GM04504 (cell line): ENCODE measurements around the gene GNA14.
A peak's percentile ranks its signal among the peaks of the same experiment; 100 is the strongest.
"Not testable (repeated sequence)": the region's sequence is repeated elsewhere in the genome, so short reads cannot be mapped to it uniquely, and the experiment has no call there.

Experiments used
- DNase-seq: peaks from one replicate; pipeline ENCODE4 v3.0.0-alpha.2; 2012; ENCODE audit warnings: low read depth

GNA14 gene

DNA sequence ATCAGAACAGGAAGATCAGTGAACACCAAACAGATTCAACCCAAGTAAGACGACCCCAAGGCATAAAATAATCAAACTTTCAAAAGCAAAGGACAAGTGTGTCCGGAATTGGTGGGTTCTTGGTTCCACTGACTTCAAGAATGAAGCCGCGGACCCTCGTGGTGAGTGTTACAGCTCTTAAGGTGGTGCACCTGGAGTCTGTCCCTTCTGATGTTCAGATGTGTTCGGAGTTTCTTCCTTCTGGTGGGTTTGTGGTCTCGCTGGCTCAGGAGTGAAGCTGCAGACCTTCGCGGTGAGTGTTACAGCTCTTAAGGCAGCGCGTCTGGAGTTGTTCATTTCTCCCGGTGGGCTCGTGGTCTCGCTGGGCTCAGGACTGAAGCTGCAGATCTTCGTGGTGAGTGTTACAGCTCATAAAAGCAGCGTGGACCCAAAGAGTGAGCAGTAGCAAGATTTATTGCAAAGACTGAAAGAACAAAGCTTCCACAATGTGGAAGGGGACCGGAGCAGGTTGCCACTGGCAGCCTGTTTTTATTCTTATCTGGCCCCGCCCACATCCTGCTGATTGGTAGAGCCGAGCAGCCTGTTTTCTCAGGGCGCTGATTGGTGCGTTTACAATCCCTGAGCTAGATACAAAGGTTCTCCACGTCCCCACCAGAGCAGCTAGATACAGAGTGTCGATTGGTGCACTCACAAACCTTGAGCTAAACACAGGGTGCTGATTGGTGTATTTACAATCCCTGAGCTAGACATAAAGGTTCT lies 158.5 kb downstream of the GNA14 start:
- DNase-seq, result not testable (repeated sequence)

DNA sequence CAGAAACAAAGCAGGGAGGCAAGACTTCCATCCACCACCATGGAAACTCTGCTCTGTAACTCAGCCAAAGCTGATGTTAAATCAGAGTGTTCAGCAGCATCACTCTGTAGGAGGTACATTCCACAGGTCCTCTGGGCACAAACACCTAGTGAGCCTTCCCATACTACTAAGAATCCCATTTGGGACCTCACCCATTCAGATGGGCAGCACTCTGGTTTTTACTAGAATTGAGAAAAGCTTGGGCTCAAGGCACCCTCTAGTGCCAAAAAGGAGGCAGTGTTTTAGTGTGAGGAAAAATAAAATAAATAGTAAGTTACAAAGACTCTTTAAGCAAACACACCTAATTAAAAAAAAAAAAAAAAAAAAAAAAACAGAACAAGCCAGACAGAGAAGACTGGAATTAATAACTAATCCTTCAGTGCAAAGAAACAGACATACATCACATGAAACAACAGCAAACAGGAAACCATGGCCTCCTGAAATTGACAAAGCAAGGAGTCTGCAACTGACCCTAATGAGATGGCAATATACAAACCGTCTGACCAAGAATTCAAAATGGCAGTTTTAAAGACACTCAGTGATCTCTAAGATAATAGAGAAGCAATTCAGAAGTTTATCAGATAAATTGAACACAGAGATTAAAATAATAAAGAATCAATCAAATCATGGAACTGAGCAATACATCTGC lies 159.5 kb downstream of the GNA14 start:
- DNase-seq, result no peak

DNA sequence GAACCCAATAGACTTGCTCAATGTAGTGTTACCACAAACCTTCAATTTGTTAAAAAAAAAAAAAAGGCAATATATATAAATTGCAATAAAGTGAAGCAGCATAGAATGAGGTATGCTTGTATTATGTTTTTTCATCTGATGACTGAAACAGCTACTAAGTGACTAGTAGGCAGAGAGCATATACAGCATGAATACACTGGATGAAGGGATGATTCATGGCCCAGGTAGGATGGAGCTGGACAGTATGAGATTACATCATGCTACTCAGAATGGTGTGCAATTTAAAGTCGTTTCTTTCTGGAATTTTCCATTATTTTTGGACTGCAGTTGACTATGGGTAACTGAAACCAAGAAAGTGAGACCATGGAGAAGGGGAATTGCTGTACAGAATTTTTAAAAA lies 161.2 kb downstream of the GNA14 start:
- no peak for DNase-seq

DNA sequence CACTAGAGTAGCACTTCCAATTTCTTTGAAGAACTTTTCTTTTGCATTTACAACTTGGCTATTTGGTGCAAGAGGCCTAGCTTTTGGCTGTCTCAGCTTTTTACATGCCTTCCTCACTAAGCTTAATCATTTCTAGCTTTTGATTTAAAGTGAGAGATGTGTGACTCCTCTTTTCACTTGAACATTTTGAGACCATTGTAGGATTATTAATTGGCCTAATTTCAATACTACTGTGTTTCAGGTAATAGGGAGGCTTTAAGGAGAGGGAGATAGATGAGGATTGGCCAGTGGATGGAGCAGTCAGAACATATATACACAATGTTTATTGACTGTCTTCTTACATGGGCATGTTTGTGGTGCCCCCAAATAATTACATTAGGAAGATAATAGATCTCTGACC lies 161.7 kb downstream of the GNA14 start:
- DNase-seq, result no peak

DNA sequence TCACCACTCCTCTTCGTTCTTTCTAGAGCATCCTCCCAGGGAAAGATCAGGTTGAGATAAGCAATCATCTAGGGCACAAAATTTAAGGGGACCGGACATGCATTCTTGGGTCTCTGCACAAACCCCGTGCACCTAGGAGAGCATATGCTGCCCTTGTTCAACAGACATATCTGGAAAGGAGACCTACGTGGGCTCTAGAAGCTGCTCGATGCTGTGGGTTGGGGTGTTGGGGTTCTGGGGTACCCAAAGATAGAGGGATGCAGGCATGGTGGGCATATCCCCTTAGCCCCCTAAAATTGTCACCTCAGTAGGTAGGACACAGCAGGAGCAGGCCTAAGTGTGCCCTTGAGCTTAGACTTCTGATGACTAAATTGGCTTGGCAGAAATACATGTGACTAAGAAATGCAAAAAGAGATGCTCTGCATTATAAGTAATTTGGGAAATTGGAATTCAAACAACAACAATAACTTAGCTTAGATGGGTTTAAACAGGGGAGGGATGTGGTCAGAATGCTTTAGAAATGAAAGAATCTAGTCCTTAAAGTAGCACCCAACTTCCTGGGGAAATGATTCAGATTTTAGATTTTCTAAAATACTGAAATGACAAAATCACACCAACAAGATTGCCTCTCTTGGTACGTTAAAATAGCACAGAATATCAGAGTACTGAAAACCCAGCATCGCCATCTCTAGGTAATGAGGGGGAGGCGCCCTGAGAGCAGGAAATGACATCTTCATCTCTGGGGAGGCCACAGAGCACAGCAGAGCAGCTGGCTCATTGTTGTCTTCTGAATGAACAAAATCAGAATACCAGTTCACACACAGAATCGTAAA lies 172.3 kb downstream of the GNA14 start:
- DNase-seq, result no peak

DNA sequence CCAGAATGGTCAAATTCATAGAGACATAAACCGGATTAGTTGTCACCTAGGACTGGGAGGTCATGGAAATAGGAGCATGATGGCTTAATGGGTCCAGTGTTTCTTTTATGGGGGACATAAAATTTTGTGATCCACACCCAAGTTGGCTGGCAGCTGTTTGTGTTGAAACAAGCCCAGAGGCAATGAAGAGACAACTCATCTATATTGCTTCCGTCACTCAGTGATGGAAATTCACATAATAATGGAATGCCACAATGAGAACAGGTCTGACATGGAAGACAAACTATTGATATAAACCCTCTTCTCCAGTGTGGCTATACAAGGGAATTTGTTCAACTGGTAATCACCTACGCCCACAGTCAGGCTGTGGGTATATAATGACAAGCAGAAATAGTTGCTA lies 173.2 kb downstream of the GNA14 start:
- no peak for DNase-seq

DNA sequence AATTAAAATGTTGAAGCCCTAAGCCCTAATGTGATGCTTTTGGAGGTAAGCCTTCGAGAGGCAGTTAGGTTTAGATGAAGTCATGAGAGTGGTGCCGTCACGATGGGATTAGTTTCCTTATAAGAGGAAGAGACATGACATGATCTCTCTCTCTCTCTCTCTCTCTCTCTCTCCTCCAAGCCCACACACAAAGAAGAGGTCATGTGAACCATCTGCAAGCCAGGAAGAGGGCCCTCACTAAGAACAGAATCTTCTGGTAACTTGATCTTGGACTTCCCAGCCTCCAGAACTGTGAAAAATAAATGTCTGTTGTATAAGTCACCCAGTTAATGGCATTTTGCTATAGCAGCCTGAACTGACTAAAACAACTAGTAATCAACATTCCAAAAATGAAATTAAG lies 175.5 kb downstream of the GNA14 start:
- DNase-seq, result no peak

DNA sequence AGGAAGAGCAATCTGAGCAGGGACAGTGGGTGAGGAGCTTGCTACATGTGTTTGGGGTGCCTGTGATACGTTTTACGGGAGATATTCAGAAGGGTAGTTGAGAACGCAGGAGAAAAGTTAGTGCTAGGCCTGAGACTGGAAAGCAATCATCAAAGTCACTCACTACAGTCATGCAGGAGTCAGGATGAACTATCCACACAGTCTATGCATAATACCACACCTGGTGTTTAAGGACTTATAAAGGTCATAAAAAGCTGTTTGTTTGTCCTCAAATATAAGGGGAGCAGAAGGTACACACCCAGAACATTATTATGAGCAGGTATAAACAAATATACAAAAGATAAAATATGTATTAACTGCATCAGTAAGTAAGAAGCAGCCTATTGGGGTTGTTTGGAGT lies 176.6 kb downstream of the GNA14 start:
- no peak for DNase-seq

DNA sequence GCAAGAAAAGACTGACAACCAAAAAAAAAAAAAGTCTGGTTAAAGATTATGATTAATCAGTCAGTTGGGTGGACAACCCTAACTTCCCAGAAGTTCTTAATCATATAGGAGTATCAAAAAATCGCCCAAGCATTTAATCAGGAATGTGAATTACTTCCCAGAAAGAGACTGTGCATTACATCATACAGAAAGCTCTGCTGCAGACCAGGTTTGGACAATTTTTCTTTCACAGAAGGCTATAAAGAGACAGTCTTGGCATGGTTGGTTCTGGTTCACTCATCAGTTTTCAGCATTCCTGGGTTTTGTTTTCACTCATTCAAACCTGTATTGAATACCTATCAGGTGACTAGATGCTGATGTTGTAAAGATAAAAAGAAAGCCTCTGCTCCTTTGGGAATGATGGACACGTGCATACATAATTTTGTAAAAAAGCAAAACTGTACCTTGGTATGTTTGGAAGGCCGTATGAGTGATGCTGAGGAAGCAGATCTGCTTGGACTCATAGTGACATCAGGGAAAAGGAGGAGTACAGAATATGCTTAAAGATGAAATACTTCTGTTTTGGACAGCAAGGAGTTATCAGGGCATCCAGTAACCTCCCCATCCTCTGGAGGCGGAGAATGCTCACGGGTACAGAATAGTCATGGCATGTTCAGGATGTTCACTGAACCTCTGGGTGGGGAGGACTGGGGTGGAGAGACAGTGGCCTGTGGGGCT lies 178.4 kb downstream of the GNA14 start:
- no peak for DNase-seq

DNA sequence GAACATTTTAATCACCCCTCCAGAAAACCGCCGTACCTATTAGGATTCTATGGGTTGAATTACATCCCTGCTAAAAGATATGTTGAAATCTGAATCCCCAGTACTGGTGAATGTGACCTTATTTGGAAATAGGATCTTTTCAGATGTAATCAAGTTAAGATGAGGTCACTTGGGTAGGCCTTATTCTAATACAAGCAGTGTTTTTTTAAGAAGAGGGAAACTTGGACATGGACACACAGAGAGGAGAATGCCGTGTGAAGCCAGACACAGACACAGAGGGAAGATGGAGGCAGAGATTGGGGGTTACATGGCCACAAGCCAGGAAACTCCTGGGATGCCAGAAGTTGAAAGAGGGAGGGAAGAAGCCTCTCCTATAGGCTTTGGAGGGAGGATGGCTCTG lies 183.5 kb downstream of the GNA14 start:
- no peak for DNase-seq

DNA sequence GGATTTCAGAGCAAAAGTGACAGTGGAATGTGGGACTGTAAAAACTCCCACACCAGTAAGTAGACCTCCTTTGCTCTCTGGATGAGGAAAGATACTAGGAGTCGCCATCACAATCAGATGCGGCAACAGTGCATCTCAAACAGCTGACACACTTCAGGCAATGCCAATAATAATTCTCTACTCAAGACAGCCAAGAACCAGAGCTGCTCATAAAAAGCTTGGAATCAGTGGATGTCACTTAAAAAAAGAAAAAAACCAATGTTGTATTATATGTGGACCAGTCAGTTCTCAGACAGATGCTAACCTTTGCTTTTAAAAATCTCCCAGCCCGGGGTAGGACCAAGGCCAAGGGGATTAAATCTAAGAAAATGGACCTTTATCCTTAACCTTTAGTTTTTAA lies 185.0 kb downstream of the GNA14 start:
- DNase-seq, result no peak

DNA sequence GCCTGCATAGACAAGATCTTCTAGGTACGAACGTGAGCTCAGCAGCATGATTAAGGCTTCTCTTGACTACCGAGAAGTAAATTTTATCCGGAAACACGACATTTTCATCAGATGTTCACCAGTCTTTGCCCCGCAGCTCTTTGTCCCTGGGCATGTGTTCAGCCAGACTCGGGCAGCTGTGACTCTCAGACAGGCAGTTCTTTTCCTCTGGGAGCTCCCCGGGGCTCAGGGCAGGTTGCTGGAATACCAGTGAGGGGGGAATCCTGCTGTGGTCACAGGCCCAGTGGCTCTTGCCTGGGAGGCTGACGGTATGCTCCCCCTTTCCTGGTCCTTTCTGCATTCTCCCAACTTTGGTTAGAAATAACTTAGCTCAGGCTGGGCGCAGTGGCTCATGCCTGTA lies 186.1 kb downstream of the GNA14 start:
- no peak for DNase-seq

DNA sequence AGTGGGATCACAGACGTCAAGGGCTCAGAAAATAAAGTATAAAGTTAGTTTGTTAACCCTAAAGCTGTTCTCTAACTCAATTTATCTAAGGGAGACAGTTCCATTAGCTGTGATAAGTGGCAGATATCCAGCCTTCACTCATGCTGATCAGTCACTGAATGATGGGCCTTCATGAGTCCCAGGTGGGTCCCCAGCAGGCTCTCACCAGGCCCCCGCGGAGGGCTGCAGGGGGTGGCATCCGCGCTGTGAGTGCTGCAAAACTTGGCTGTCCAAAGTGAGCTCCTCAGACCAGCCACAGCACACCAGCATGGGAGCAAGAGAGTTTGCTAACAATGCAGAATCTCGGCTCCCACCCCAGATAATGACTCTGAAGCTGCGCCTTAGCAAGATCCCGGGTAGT lies 187.2 kb downstream of the GNA14 start:
- no peak for DNase-seq

DNA sequence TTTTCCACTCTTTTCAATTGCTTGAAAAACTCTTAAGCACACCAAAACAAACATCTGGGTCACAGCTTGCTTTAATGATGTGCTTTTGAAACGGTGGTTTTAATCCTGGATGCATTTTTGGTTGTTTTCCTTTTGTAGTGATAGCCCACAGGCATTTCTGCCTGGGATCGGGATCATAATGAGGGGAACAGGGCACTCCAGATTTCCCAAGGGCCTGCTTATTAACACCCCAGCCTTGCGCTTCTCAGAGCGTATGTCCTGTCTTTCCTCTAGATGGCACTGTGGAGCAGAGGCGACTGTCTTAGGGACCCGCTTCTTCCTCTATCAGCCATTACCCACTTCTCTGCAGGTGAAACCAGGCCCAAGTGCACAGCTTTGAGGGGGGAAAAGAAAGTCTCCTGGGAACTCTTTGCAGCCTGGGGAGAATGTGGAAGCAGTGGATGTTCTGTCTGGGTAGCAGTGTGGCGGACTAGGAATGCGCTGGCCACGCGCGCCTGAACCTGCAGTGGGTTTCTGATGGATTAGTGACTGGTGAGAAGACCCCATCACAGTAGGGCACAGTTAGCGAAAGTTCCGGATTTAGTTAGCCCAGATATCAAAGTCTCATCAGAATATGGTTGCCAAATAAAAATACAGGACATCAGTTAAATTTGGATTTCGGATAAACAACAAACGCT lies 190.1 kb downstream of the GNA14 start:
- peak; percentile 65 for DNase-seq

DNA sequence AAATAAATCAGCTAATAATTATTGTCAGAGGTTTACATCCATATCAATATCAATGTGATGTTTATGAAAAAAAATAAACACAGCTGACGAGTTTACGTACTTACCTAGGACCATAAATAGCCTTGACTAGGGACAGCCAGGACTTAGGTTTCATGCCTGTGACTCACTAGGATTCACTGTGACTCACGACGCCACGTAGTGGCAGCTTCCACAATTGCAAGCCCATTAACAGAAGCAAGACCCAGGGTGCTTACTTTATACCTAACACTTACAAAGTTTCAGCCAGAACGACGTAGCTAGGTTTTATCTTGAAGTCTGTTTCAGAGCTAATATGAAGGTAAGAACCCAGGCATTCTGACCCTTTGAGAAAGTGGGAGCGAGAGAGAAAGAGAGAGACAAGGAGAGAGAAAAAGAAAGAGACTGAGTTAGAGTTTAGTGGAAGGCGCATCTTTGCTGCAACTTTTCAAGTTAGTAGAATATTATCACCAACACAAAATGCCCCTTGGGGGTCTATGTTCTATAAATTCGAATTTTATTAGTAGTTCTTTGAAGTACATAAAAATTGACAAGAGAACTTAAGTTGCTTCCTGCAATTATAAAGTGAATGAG lies 191.2 kb downstream of the GNA14 start:
- peak; percentile 65 for DNase-seq

DNA sequence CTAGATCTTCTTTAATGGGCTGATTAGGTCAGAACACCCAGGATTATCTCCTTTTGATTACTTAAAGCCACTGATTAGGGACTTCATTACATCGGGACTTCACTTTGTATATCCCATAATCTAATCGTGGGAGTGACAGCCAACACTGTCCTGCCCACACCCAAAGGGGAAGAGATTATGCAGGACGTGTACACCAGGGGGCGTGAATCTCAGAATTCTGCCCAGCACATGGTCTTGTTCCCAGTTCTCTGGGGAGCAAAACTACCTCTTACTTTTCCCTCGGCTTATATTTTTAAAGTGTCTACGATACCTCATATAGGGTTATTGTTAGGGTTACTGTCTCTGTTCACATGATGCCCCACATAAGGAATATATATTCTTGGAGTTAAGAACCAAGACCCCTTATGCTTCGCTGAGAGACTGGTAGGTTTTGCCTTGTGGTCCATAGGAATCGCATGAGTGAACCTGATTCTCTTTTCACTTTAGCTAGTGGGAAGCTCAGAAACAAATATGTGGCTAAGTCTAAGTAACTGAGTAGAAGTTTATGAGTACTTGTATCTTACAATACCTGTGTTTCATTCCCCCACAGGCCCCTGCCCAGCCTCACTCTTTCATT lies 192.7 kb downstream of the GNA14 start:
- no peak for DNase-seq

DNA sequence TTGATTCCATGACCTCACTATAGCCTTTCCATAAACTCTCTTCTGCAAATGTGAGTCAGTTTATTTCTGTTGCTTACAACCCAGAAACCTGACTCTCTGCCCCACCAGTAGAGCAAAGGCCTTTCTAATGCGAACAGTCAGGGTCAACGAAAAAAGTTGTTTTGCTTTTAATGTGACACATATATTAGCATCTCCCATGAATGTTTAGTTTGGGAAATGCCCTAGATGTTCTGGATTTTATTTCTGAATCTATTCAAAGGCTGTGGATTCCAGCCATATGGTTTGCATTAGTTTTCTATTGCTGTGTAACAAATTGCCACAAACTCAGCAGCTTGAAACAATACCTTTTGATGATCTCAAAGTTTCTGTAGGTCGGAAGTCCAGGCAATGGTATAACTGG lies 193.5 kb downstream of the GNA14 start:
- no peak for DNase-seq

DNA sequence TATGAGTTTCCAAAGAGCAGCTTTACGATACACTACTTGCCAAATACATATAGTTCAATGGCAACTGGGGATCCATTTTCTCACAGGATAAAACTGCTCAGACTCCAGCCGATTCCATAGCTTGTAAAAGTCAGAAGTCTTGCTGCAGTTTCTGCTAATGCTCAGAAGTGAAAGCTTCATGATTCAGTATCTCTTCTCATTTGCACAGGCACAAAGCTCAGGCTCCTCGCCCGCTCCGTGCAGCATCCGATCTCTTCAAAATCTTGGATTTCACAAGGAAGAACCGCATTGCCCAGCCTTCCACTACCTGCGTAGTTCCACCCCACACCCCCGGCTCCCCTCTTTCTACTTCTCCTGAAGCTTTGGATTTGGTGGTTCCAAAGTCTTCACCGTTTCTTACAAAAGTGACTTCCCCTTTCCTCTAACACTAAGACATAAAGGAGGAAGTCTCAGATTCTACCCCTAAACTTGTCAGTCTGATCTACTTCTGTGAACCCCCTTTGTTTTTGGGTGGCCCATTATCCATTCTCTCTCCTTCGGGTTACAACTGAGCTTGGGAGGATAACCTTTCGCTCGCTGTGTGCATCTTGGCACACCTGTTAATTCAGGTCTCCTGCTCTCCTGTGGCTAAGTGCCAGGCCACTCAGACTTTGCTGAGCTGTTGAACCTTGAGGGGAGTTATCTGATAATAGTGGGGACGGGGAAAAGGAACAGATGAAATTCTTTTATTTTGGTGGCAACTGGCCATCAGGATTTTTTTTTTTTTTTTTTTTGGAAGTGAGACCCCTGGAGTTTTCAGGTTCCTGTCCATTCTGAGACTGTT lies 194.1 kb downstream of the GNA14 start:
- DNase-seq, result no peak

DNA sequence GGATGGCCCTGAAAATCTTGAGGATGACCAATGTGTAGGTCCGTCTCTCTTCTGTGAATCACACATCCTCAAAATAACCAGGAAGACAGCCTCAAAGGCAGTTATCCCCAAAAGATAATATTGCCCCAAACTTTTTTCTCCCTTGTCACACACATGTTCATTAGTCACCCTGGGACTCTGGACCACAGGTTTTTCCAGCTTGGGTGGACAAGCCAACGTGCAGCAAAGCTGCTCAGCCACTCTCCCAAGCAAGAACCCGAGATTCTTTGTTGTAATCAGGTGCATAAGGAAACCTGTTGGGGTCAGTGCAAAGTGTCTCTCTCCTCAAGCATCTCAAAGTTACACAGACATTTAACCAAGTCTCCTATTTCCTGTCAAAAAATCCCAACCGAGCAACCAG lies 196.6 kb downstream of the GNA14 start:
- no peak for DNase-seq

DNA sequence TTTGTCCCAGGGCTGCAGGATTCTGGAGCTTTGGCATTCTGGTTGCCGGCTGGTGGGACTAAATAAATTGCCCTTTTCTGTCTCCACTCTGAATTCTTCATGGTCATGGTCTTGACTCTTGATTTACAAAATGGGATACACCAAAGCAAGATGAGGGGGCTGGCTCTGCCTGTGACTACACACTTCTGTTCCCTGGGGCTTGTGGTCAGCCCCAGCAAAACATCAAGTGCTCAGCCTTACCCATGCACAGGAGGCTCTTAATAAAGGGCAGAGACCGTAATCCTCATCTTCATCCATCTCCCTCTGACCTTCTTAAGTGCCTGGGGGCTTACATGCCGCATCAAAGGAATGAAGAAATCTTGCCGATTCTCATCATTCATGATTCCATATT lies 198.0 kb downstream of the GNA14 start:
- DNase-seq, result no peak
